Hindlimb muscle (tissue), 1 donor: ENCODE data around the gene CDC42EP3. TPM values are rescaled to one million over a fixed set of nuclear protein-coding genes. Genes with fewer than 3 reads are reported as not detected.

Experiments used
- DNase-seq: peaks from one replicate; pipeline ENCODE4 v3.0.0-alpha.2; 2013
- polyA plus RNA-seq: library from polyadenylated mRNA; unstranded; fragments of 120-200 nt; gene quantifications from one replicate; pipeline ENCODE4 v1.2.1, GENCODE V29; 2013; ENCODE audit not compliant: insufficient read length

Gene CDC42EP3
- polyA plus RNA-seq, result 40.1 TPM

GRCh38 chr2:37671009-37671815 is at the start of gene CDC42EP3:
Gene CDC42EP3 (minus strand): TSS chr2:37671642. CDS start chr2:37646587, 25,055 bp downstream.
- peak; percentile 36 for DNase-seq

- no peak for DNase-seq
Measured at GRCh38 chr2:37721201-37721560, 49.7 kb upstream of the CDC42EP3 start.

- DNase-seq, result no peak
Measured at GRCh38 chr2:37720533-37721200, 49.2 kb upstream of the CDC42EP3 start.

GRCh38 chr2:37718515-37719161 is 47.2 kb upstream of the CDC42EP3 start:
- no peak for DNase-seq

- no peak for DNase-seq
Measured at GRCh38 chr2:37713258-37713700, 41.8 kb upstream of the CDC42EP3 start.

- no peak for DNase-seq
Measured at GRCh38 chr2:37711831-37712230, 40.4 kb upstream of the CDC42EP3 start.

- no peak for DNase-seq
Measured at GRCh38 chr2:37711308-37711731, 39.9 kb upstream of the CDC42EP3 start.

GRCh38 chr2:37709111-37709510 is 37.7 kb upstream of the CDC42EP3 start:
- no peak for DNase-seq

GRCh38 chr2:37708146-37708545 is 36.7 kb upstream of the CDC42EP3 start:
- no peak for DNase-seq

GRCh38 chr2:37707393-37707792 is 36.0 kb upstream of the CDC42EP3 start:
- DNase-seq, result no peak

GRCh38 chr2:37706334-37707183 is 35.1 kb upstream of the CDC42EP3 start:
- DNase-seq, result no peak

GRCh38 chr2:37705191-37705590 is 33.7 kb upstream of the CDC42EP3 start:
- no peak for DNase-seq

GRCh38 chr2:37698931-37699481 is 27.6 kb upstream of the CDC42EP3 start:
- DNase-seq, result no peak

GRCh38 chr2:37695336-37695735 is 23.9 kb upstream of the CDC42EP3 start:
- no peak for DNase-seq

GRCh38 chr2:37692711-37693110 is 21.3 kb upstream of the CDC42EP3 start:
- DNase-seq, result no peak

GRCh38 chr2:37689751-37690150 is 18.3 kb upstream of the CDC42EP3 start:
- no peak for DNase-seq

GRCh38 chr2:37688771-37689468 is 17.5 kb upstream of the CDC42EP3 start:
- DNase-seq, result no peak

GRCh38 chr2:37686792-37687526 is 15.5 kb upstream of the CDC42EP3 start:
- no peak for DNase-seq

- DNase-seq, result no peak
Measured at GRCh38 chr2:37684809-37685208, 13.4 kb upstream of the CDC42EP3 start.

GRCh38 chr2:37683921-37684780 is 12.7 kb upstream of the CDC42EP3 start:
- DNase-seq, result no peak
